Astrocyte (in vitro differentiated cells and primary cell): ENCODE data around the gene GNB1L. TPM values are rescaled to one million over a fixed set of nuclear protein-coding genes. Genes with fewer than 3 reads are reported as not detected.

Experiments
- DNase-seq: peaks from one replicate; pipeline ENCODE4 v3.0.0-alpha.2; 2010; ENCODE audit warnings: low read depth
- FAIRE-seq: peaks from 2 replicates; lab custom pipeline; 2011; peaks lifted over from hg19 to GRCh38; lab: Jason Lieb, UNC
- H2AFZ ChIP-seq: 2 replicates; pipeline ENCODE4 v1.6.0; 2012; ENCODE audit warnings: low read depth, low read length, inconsistent platforms
- H3K27ac ChIP-seq: 2 replicates; pipeline ENCODE4 v1.5.1; 2011; ENCODE audit warnings: low read depth, low read length, inconsistent platforms
- H3K27me3 ChIP-seq: 2 replicates; pipeline ENCODE4 v1.6.0; 2011; ENCODE audit warnings: low read length, inconsistent platforms; ENCODE audit not compliant: insufficient read depth
- H3K36me3 ChIP-seq: 2 replicates; pipeline ENCODE4 v1.5.1; 2011; ENCODE audit warnings: low read length, inconsistent platforms; ENCODE audit not compliant: insufficient read depth
- H3K4me1 ChIP-seq: 2 replicates; pipeline ENCODE4 v1.5.1; 2011; ENCODE audit warnings: low read length, inconsistent platforms; ENCODE audit not compliant: insufficient read depth
- H3K4me2 ChIP-seq: 2 replicates; pipeline ENCODE4 v1.6.0; 2012; ENCODE audit warnings: low read length, inconsistent platforms
- H3K4me3 ChIP-seq: 2 replicates; pipeline ENCODE4 v1.5.1; 2011; ENCODE audit warnings: low read depth, mild to moderate bottlenecking, low read length, inconsistent platforms; ENCODE audit not compliant: insufficient read depth
- H3K79me2 ChIP-seq: 2 replicates; pipeline ENCODE4 v1.6.0; 2012; ENCODE audit warnings: mild to moderate bottlenecking, low read length, inconsistent platforms; ENCODE audit not compliant: insufficient read depth
- H3K9ac ChIP-seq: 2 replicates; pipeline ENCODE4 v1.6.0; 2012; ENCODE audit warnings: mild to moderate bottlenecking, low read length, inconsistent platforms
- H3K9me3 ChIP-seq: 2 replicates; pipeline ENCODE4 v1.5.1; 2012; ENCODE audit warnings: low read depth, mild to moderate bottlenecking, low read length, inconsistent platforms; ENCODE audit not compliant: insufficient read depth
- H4K20me1 ChIP-seq: 2 replicates; pipeline ENCODE4 v1.6.0; 2012; ENCODE audit warnings: low read length, inconsistent platforms; ENCODE audit not compliant: insufficient read depth
- H3K27ac Mint-ChIP-seq: one replicate; pipeline ENCODE4 v1.8.0; 2021; ENCODE audit warnings: mild to moderate bottlenecking, mixed read lengths; ENCODE audit not compliant: unreplicated experiment
- H3K27me3 Mint-ChIP-seq: one replicate; pipeline ENCODE4 v1.8.0; 2021; ENCODE audit warnings: low read depth, mixed read lengths; ENCODE audit not compliant: unreplicated experiment
- H3K36me3 Mint-ChIP-seq: one replicate; pipeline ENCODE4 v1.8.0; 2021; ENCODE audit warnings: low read depth, mixed read lengths; ENCODE audit not compliant: unreplicated experiment
- H3K4me1 Mint-ChIP-seq: one replicate; pipeline ENCODE4 v1.8.0; 2021; ENCODE audit warnings: low read depth, mixed read lengths; ENCODE audit not compliant: unreplicated experiment
- H3K4me3 Mint-ChIP-seq: one replicate; pipeline ENCODE4 v1.8.0; 2021; ENCODE audit warnings: mild to moderate bottlenecking, moderate library complexity, mixed read lengths; ENCODE audit not compliant: unreplicated experiment
- H3K9me3 Mint-ChIP-seq: one replicate; pipeline ENCODE4 v1.8.0; 2021; ENCODE audit warnings: mild to moderate bottlenecking, mixed read lengths; ENCODE audit not compliant: unreplicated experiment
- CTCF ChIP-seq: IDR thresholded peaks from 2 replicates; pipeline ENCODE4 v1.5.1; 2011; ENCODE audit warnings: low read depth, mild to moderate bottlenecking, inconsistent platforms, low read length, moderate library complexity; ENCODE audit not compliant: insufficient read depth
- EZH2 ChIP-seq: IDR thresholded peaks from 2 replicates; pipeline ENCODE4 v1.6.1; 2012; ENCODE audit warnings: mild to moderate bottlenecking, low read length, inconsistent platforms; ENCODE audit not compliant: insufficient read depth
- total RNA-seq: library from RNA; stranded (reverse); gene quantifications from 2 replicates; pipeline ENCODE4 v1.2.1, GENCODE V29; 2021

GNB1L gene
- total RNA-seq, 1 donor from 2014 or later: 14.3 TPM

DNA sequence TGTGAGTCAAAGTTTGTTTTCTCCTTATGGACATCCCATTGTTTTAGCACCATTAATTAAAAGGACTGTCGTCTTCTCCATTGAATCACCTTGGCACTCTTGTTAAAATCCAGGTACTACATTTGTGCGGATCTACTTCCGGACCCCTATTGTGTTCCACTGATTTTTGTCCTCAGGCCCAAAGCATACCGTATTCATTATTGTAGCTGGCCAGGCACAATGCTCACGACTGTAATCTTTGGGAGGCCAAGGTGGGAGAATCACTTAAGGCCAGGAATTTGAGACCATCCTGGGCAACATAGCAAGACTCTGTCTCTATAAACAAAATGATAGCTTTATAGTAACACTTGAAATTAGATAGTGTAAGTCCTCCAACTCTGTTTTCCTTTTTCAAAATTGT is 8.9 kb upstream of the GNB1L start:
- no peak for DNase-seq
- Histone ChIP-seq H3K4me1 (no peaks in the 10 kb centered on the region), H3K4me2 (no peak overlapping the region), H3K27me3 (no peaks in the 10 kb centered on the region), H3K27ac (no peak overlapping the region), H3K9me3 (no peaks in the 10 kb centered on the region), H3K36me3 (no peaks in the 10 kb centered on the region), H3K79me2 (no peaks in the 10 kb centered on the region), H3K9ac (no peak overlapping the region), H3K4me3 (no peak overlapping the region), H4K20me1 (no peaks in the 10 kb centered on the region), H2AFZ (no peak overlapping the region)
- H3K9me3 Mint-ChIP-seq: no peaks in the 10 kb centered on the region
- FAIRE-seq: no peak
- H3K27ac Mint-ChIP-seq: no peak overlapping the region
- H3K27me3 Mint-ChIP-seq: no peaks in the 10 kb centered on the region
- H3K4me1 Mint-ChIP-seq: peaks cover 14% of the 10 kb centered on the region
- TF ChIP-seq EZH2: no peak
- no peak for TF ChIP-seq CTCF
- H3K4me3 Mint-ChIP-seq: no peak overlapping the region
- H3K36me3 Mint-ChIP-seq: peaks cover 3% of the 10 kb centered on the region

GRCh38 chr22:19862619-19863246 is 8.1 kb upstream of the GNB1L start:
- no peaks in the 10 kb centered on the region for H3K79me2 ChIP-seq
- Mint-ChIP-seq H3K36me3 (peaks cover 3% of the 10 kb centered on the region), H3K4me3 (no peak overlapping the region), H3K27me3 (no peaks in the 10 kb centered on the region), H3K4me1 (peaks cover 14% of the 10 kb centered on the region), H3K27ac (peak overlapping the region; percentile 9), H3K9me3 (no peaks in the 10 kb centered on the region)
- H3K9me3 ChIP-seq: no peaks in the 10 kb centered on the region
- H3K27me3 ChIP-seq: no peaks in the 10 kb centered on the region
- no peak overlapping the region for H3K27ac ChIP-seq
- H3K4me2 ChIP-seq: no peak overlapping the region
- H3K4me3 ChIP-seq: no peak overlapping the region
- TF ChIP-seq CTCF (no peak), EZH2 (no peak)
- DNase-seq (no peak), FAIRE-seq (no peak)
- H3K36me3 ChIP-seq: no peaks in the 10 kb centered on the region
- no peak overlapping the region for H2AFZ ChIP-seq
- H3K9ac ChIP-seq: no peak overlapping the region
- no peaks in the 10 kb centered on the region for H4K20me1 ChIP-seq
- no peaks in the 10 kb centered on the region for H3K4me1 ChIP-seq

DNA sequence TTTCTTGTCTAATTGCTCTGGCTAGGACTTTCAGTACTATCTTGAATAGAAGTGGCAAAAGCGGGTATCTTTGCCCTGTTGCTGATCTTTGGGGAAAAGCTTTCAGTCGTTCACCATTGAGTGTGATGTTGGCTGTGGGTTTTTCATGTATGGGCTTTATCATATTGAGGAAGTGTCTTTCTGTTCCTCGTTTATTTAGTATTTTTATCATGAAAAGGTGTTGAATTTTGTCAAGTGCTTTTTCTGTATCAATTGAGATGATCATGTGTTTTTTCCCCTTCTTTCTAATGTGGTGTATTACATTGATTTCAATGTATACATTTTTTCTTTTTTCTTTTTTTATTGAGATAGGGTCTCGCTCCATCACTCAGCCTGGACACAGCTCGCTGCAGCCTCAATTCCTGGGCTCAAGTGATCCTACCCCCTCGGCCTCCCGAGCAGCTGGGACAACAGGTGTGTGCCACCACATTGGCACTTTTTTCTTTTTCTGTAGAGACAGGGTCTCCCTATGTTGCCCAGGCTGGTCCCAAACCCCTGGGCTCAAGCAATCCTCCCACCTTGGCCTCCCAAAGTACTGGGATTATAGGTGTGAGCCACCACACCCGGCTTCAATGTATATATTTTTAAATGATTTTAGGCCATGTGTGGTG is 5.3 kb upstream of the GNB1L start:
- H3K27ac Mint-ChIP-seq: no peak overlapping the region
- H3K9me3 ChIP-seq: no peaks in the 10 kb centered on the region
- no peak for DNase-seq

More for the DNA sequence above, 5.3 kb upstream of the GNB1L start:
- H3K4me1 ChIP-seq: peaks cover 11% of the 10 kb centered on the region
- H3K27ac ChIP-seq: no peak overlapping the region
- H2AFZ ChIP-seq: no peak overlapping the region
- H3K36me3 Mint-ChIP-seq: peaks cover 3% of the 10 kb centered on the region
- H3K36me3 ChIP-seq: no peaks in the 10 kb centered on the region
- peaks cover 10% of the 10 kb centered on the region for H3K4me1 Mint-ChIP-seq
- H4K20me1 ChIP-seq: no peaks in the 10 kb centered on the region
- H3K9ac ChIP-seq: no peak overlapping the region
- no peak overlapping the region for H3K4me2 ChIP-seq
- no peak for FAIRE-seq
- H3K4me3 ChIP-seq: no peak overlapping the region
- H3K27me3 ChIP-seq: no peaks in the 10 kb centered on the region
- H3K9me3 Mint-ChIP-seq: no peaks in the 10 kb centered on the region
- TF ChIP-seq EZH2 (no peak), CTCF (no peak)
- H3K79me2 ChIP-seq: peaks cover 15% of the 10 kb centered on the region
- no peak overlapping the region for H3K4me3 Mint-ChIP-seq
- no peaks in the 10 kb centered on the region for H3K27me3 Mint-ChIP-seq
